SU-DHL-6 (cell line): Measurements from ENCODE around the gene KIF5B.

ENCODE experiments used
- H2AFZ ChIP-seq: fragments of 200-600 bp; sonication (generic); 2 replicates; pipeline ENCODE4 v1.6.1; 2014; ENCODE audit warnings: low read depth, mild to moderate bottlenecking, moderate library complexity, mixed read lengths, antibody characterized with exemption, low read length; ENCODE audit not compliant: severe bottlenecking
- H3F3A ChIP-seq: fragments of 200-600 bp; shearing (Covaris generic); 2 replicates; pipeline ENCODE4 v1.6.0; 2016; ENCODE audit warnings: antibody characterized with exemption, mild to moderate bottlenecking; ENCODE audit not compliant: insufficient read depth
- H3K27ac ChIP-seq: fragments of 200-600 bp; sonication (generic); 2 replicates; pipeline ENCODE4 v1.5.1; 2016; ENCODE audit warnings: low read depth, mild to moderate bottlenecking, low read length, moderate library complexity, mixed read lengths
- H3K27me3 ChIP-seq: fragments of 200-600 bp; sonication (generic), shearing (Covaris generic); 2 replicates; pipeline ENCODE4 v1.6.0; 2014; ENCODE audit warnings: mild to moderate bottlenecking, low read length
- H3K36me3 ChIP-seq: fragments of 200-600 bp; sonication (generic); 2 replicates; pipeline ENCODE4 v1.6.1; 2014; ENCODE audit warnings: mild to moderate bottlenecking, low read length, mixed read lengths
- H3K4me2 ChIP-seq: fragments of 300-600, 200-600 bp; shearing (Covaris generic), sonication (generic); 2 replicates; pipeline ENCODE4 v1.6.0; 2014; ENCODE audit warnings: low read length, low read depth, mild to moderate bottlenecking; ENCODE audit not compliant: poor library complexity, severe bottlenecking
- H3K4me3 ChIP-seq: fragments of 200-600 bp; sonication (generic); 2 replicates; pipeline ENCODE4 v1.5.1; 2014; ENCODE audit warnings: antibody characterized with exemption, low read length, mild to moderate bottlenecking, mixed read lengths; ENCODE audit not compliant: insufficient read depth, poor library complexity, severe bottlenecking
- H3K79me2 ChIP-seq: fragments of 200-600 bp; sonication (generic); 2 replicates; pipeline ENCODE4 v1.6.1; 2014; ENCODE audit warnings: mild to moderate bottlenecking, low read length, moderate library complexity; ENCODE audit not compliant: insufficient read depth
- H3K9ac ChIP-seq: fragments of 200-600 bp; sonication (generic); 2 replicates; pipeline ENCODE4 v1.7.0; 2014; ENCODE audit warnings: mild to moderate bottlenecking, low read length
- H3K9me2 ChIP-seq: fragments of 200-600 bp; sonication (generic); replicated peaks from 2 replicates; pipeline ENCODE4 v1.6.1; 2014; ENCODE audit warnings: low read length; ENCODE audit not compliant: insufficient read depth
- H3K9me3 ChIP-seq: fragments of 200-600 bp; sonication (generic); 2 replicates; pipeline ENCODE4 v1.6.1; 2014; ENCODE audit warnings: low read length, mixed read lengths; ENCODE audit not compliant: insufficient read depth
- H4K20me1 ChIP-seq: fragments of 200-600 bp; sonication (generic); 2 replicates; pipeline ENCODE4 v1.6.1; 2014; ENCODE audit warnings: low read depth, mild to moderate bottlenecking, antibody characterized with exemption, low read length, moderate library complexity, mixed read lengths
- EZH2phosphoT487 ChIP-seq: fragments of 200-600 bp; sonication (generic), shearing (Covaris generic); conservative IDR thresholded peaks from 2 replicates; pipeline ENCODE4 v1.6.1; 2018; ENCODE audit warnings: mild to moderate bottlenecking, antibody characterized with exemption, low read length, moderate library complexity, mixed read lengths
- TF ChIP-seq, protein P1 (sequence below): fragments of 200-600 bp; sonication (generic); IDR thresholded peaks from one replicate; pipeline ENCODE4 v1.5.1; 2017; ENCODE audit warnings: antibody characterized with exemption, mild to moderate bottlenecking, low read length, moderate library complexity; ENCODE audit not compliant: insufficient read depth, poor library complexity, severe bottlenecking

KIF5B gene

DNA sequence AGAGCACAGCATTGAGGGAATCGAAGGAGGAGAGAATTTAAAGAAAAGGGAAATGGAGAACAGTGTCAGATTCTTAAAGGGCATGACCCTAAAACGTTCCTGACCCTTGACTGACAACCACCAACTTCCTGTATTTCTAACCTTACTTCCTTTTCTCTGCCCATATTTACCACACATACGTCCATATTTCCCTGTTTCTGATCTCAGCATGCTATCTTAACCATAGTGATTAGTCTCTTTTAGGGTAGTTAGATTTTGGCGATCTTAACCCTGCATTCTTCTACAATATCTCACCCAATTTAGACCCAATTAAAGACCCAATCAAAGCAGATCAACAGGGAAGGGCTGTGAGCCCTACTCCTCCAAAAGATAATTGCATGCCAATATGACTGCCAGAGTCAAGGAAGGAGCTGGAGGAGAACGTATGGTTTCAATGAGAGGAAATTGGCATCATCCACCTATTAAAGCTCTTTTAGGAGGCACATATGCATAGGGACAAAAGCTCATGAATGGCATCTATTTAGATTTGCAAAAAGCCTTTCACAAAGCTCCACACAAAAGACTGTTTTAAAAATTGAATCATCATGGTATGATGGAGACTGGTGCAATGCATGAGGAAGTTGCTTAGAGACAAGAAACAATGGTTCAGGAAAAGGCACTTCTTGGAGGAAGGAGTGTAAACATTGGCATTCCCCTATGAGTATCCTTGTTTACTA lies 78.6 kb downstream of the KIF5B start:
- TF ChIP-seq, protein P1, sequence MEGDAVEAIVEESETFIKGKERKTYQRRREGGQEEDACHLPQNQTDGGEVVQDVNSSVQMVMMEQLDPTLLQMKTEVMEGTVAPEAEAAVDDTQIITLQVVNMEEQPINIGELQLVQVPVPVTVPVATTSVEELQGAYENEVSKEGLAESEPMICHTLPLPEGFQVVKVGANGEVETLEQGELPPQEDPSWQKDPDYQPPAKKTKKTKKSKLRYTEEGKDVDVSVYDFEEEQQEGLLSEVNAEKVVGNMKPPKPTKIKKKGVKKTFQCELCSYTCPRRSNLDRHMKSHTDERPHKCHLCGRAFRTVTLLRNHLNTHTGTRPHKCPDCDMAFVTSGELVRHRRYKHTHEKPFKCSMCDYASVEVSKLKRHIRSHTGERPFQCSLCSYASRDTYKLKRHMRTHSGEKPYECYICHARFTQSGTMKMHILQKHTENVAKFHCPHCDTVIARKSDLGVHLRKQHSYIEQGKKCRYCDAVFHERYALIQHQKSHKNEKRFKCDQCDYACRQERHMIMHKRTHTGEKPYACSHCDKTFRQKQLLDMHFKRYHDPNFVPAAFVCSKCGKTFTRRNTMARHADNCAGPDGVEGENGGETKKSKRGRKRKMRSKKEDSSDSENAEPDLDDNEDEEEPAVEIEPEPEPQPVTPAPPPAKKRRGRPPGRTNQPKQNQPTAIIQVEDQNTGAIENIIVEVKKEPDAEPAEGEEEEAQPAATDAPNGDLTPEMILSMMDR = no peak
- no peak for TF ChIP-seq EZH2phosphoT487
- Histone ChIP-seq H3K9me2 (no peaks in the 10 kb centered on the region), H3K27ac (no peak overlapping the region), H3K4me2 (no peak overlapping the region), H3K4me3 (no peak overlapping the region), H2AFZ (no peak overlapping the region), H3K9ac (no peak overlapping the region), H3K36me3 (no peaks in the 10 kb centered on the region), H4K20me1 (no peaks in the 10 kb centered on the region), H3F3A (no peaks in the 10 kb centered on the region), H3K79me2 (no peaks in the 10 kb centered on the region), H3K9me3 (no peaks in the 10 kb centered on the region), H3K27me3 (no peaks in the 10 kb centered on the region)

DNA sequence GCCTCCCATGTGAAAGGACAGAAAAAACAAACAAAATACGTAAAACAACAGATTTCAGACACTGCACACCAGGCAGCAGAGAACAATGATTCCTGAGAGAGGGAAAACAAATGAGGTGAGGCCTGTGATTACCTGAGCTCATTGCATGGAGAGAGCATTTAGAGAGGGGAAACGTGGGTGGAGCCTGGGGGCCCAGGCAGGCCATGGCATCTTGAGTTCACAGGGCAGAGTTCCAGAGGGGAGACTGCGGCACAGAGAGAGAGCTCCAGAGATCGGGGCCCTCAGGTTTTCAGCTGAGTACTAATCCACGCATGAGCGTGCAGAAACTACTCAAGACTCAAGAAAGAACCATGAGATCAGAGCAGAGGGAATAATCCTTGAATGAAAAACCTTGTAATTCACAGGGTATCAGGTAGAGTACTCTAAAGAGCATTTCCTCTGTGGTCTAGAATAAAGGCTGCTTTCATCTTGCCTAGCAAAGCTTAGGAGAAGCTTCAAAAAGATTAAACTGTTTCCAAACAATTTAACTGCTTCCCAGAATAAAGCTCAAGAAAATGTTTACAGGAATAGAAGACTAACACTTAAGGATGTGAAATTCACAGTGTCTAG lies 81.0 kb downstream of the KIF5B start:
- no peak overlapping the region for H3K4me2 ChIP-seq
- no peaks in the 10 kb centered on the region for H4K20me1 ChIP-seq
- H3K79me2 ChIP-seq = no peaks in the 10 kb centered on the region
- H3F3A ChIP-seq = no peaks in the 10 kb centered on the region
- no peak for TF ChIP-seq EZH2phosphoT487
- TF ChIP-seq, protein P1 = no peak
- H3K9me2 ChIP-seq = no peaks in the 10 kb centered on the region
- H3K27me3 ChIP-seq = no peaks in the 10 kb centered on the region
- no peak overlapping the region for H3K9ac ChIP-seq
- H3K4me3 ChIP-seq = no peak overlapping the region
- no peak overlapping the region for H2AFZ ChIP-seq
- H3K9me3 ChIP-seq = no peaks in the 10 kb centered on the region
- no peak overlapping the region for H3K27ac ChIP-seq
- no peaks in the 10 kb centered on the region for H3K36me3 ChIP-seq

DNA sequence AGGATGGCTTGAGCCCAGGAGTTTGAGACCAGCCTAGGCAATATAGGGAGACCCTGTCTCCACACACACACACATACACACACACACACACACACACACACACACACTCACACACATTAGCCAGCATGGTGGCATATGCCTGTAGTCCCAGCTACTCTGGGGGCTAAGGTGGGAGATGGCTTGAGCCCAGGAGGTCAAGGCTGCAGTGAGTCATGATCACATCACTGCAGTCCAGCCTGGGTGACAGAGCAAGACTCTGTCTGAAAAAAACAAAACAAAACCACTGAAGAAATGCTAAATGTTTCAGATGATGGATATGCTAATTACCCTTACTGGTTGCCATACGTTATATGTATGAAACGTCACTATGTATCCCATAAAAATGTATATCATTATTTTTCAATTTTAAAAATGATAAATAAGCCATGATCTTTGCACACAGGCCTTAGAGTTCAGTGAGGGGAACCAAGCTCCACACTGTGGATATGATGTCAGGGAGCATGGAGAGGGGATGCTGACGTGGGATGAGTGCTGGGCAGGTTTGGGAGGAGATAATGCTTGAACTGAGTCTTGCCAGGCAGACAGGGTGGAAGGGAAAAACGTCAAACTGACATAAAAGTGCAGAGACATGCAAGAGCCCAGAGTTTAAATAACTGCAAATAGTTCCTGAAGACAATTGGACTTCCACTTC lies 81.6 kb downstream of the KIF5B start:
- TF ChIP-seq EZH2phosphoT487 = no peak
- TF ChIP-seq, protein P1 = no peak
- H2AFZ ChIP-seq = no peak overlapping the region
- no peaks in the 10 kb centered on the region for H3K36me3 ChIP-seq
- H3K4me3 ChIP-seq = no peak overlapping the region
- no peak overlapping the region for H3K27ac ChIP-seq
- no peaks in the 10 kb centered on the region for H4K20me1 ChIP-seq
- H3K4me2 ChIP-seq = no peak overlapping the region
- H3K9me3 ChIP-seq = no peaks in the 10 kb centered on the region
- no peaks in the 10 kb centered on the region for H3K79me2 ChIP-seq
- no peak overlapping the region for H3K9ac ChIP-seq
- no peaks in the 10 kb centered on the region for H3K9me2 ChIP-seq
- no peaks in the 10 kb centered on the region for H3K27me3 ChIP-seq
- no peaks in the 10 kb centered on the region for H3F3A ChIP-seq
